Measurements from ENCODE around the gene PPP1R16B. TPM values are rescaled to one million over a fixed set of nuclear protein-coding genes. Genes with fewer than 3 reads are reported as not detected.

The PPP1R16B gene
- total RNA-seq, 1 donor from 2014 or later: not detected

DNA sequence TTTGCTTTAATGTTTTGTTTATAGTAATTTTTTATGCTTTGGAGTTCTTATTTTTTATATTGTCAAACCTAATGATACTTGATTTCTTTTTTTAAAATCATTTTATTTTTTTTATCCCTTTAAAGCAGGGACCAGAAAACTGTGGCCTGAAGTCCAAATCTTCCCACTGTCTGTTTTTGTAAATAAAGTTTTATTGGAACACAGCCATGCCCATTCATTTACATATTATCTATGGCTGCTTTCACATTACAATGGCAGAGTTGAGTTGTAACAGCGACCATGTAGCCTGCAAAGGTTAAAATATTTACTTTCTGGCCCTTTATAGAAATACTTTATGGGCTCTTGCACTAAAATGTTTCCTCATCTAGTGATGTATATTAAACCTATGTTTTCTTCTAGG lies 42.3 kb downstream of the PPP1R16B start:
- DNase-seq (ENCODE audit: extremely low spot score, unreplicated experiment): no peak
- Mint-ChIP-seq H3K27me3 (ENCODE audit: unreplicated experiment) (peaks cover 34% of the 10 kb centered on the region), H3K36me3 (ENCODE audit: unreplicated experiment) (no peaks in the 10 kb centered on the region), H3K27ac (ENCODE audit: unreplicated experiment) (no peak overlapping the region), H3K9me3 (ENCODE audit: unreplicated experiment) (no peaks in the 10 kb centered on the region), H3K4me1 (ENCODE audit: unreplicated experiment) (no peaks in the 10 kb centered on the region), H3K4me3 (ENCODE audit: unreplicated experiment) (no peak overlapping the region)
- TF ChIP-seq, protein P1, sequence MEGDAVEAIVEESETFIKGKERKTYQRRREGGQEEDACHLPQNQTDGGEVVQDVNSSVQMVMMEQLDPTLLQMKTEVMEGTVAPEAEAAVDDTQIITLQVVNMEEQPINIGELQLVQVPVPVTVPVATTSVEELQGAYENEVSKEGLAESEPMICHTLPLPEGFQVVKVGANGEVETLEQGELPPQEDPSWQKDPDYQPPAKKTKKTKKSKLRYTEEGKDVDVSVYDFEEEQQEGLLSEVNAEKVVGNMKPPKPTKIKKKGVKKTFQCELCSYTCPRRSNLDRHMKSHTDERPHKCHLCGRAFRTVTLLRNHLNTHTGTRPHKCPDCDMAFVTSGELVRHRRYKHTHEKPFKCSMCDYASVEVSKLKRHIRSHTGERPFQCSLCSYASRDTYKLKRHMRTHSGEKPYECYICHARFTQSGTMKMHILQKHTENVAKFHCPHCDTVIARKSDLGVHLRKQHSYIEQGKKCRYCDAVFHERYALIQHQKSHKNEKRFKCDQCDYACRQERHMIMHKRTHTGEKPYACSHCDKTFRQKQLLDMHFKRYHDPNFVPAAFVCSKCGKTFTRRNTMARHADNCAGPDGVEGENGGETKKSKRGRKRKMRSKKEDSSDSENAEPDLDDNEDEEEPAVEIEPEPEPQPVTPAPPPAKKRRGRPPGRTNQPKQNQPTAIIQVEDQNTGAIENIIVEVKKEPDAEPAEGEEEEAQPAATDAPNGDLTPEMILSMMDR (IDR thresholded peaks at IDR 0.05): no peak

DNA sequence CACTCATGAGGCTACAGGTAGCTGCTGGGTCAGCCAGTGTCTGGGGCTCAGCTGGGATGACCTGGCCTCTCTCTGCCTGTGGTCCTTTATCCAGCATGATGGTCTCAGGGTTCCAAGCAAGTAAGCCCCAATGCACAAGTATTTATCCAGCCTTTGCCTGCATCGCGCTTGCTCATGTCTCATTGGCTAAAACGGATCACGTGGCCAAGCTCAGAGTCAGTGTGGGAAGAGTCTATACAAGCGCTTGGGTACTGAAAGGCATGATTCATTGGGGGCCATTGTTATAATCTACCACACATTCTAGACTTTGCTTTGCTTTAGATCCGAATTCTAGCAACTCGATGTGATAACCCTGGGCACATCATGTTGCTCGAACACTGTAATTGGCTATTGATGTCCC lies 48.3 kb downstream of the PPP1R16B start:
- Mint-ChIP-seq H3K27ac (ENCODE audit: unreplicated experiment) (no peak overlapping the region), H3K4me3 (ENCODE audit: unreplicated experiment) (no peak overlapping the region), H3K36me3 (ENCODE audit: unreplicated experiment) (no peaks in the 10 kb centered on the region), H3K27me3 (ENCODE audit: unreplicated experiment) (peaks cover 17% of the 10 kb centered on the region), H3K9me3 (ENCODE audit: unreplicated experiment) (no peaks in the 10 kb centered on the region), H3K4me1 (ENCODE audit: unreplicated experiment) (no peaks in the 10 kb centered on the region)
- TF ChIP-seq, protein P1 (IDR thresholded peaks at IDR 0.05): no peak
- DNase-seq (ENCODE audit: extremely low spot score, unreplicated experiment): no peak

DNA sequence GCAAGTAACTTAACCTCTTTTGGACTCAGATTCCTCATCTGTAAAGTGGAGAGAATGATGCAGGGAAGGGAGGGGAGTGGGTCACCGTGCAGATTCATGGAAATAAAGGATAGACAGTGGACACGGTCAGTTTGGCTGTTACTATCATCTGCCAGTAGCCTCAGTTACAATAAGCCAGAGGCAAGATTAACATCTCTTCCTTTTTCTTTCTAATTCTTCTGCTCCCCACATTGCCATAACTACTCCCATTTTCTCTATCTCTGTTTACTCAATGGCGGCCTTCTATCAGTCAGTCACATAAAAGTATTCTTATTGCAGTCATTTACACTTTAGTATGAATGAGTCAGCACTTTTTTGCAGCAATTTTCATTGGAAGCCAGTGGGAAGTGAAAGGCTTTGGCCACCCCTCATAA lies 49.2 kb downstream of the PPP1R16B start:
- no peaks in the 10 kb centered on the region for H3K9me3 Mint-ChIP-seq (ENCODE audit: unreplicated experiment)
- DNase-seq (ENCODE audit: extremely low spot score, unreplicated experiment): no peak
- TF ChIP-seq, protein P1 (IDR thresholded peaks at IDR 0.05): no peak
- H3K36me3 Mint-ChIP-seq (ENCODE audit: unreplicated experiment): no peaks in the 10 kb centered on the region
- no peak overlapping the region for H3K4me3 Mint-ChIP-seq (ENCODE audit: unreplicated experiment)
- peaks cover 13% of the 10 kb centered on the region for H3K27me3 Mint-ChIP-seq (ENCODE audit: unreplicated experiment)
- no peaks in the 10 kb centered on the region for H3K4me1 Mint-ChIP-seq (ENCODE audit: unreplicated experiment)
- no peak overlapping the region for H3K27ac Mint-ChIP-seq (ENCODE audit: unreplicated experiment)

DNA sequence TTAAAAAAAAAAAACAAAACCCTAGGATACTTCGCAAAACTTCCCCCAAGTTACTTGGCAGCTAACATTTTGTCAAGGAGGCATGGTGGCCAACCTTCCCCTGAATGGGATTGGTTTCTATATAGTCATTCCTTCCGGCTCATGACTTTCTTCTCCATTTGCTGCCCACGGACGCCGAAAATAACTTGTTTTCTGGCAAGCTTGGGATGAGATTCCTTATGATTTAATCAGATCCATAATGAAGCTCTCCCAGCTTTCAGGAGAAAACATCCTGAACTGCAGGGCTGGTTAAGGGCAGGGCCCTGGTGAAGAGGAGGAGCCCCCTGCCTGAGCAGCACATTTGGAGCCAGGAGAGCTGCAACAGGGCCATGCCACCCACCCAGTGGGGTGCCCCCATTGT lies 49.9 kb downstream of the PPP1R16B start:
- TF ChIP-seq, protein P1 (IDR thresholded peaks at IDR 0.05): no peak
- Mint-ChIP-seq H3K4me1 (ENCODE audit: unreplicated experiment) (no peaks in the 10 kb centered on the region), H3K27me3 (ENCODE audit: unreplicated experiment) (peaks cover 11% of the 10 kb centered on the region), H3K9me3 (ENCODE audit: unreplicated experiment) (no peaks in the 10 kb centered on the region), H3K27ac (ENCODE audit: unreplicated experiment) (no peak overlapping the region), H3K36me3 (ENCODE audit: unreplicated experiment) (no peaks in the 10 kb centered on the region), H3K4me3 (ENCODE audit: unreplicated experiment) (no peak overlapping the region)
- no peak for DNase-seq (ENCODE audit: extremely low spot score, unreplicated experiment)

- no peak overlapping the region for H3K27ac Mint-ChIP-seq (ENCODE audit: unreplicated experiment)
- H3K4me1 Mint-ChIP-seq (ENCODE audit: unreplicated experiment): no peaks in the 10 kb centered on the region
- H3K9me3 Mint-ChIP-seq (ENCODE audit: unreplicated experiment): no peaks in the 10 kb centered on the region
- no peak overlapping the region for H3K4me3 Mint-ChIP-seq (ENCODE audit: unreplicated experiment)
- H3K36me3 Mint-ChIP-seq (ENCODE audit: unreplicated experiment): no peaks in the 10 kb centered on the region
- no peak for DNase-seq (ENCODE audit: extremely low spot score, unreplicated experiment)
- peaks cover 11% of the 10 kb centered on the region for H3K27me3 Mint-ChIP-seq (ENCODE audit: unreplicated experiment)
- TF ChIP-seq, protein P1 (IDR thresholded peaks at IDR 0.05): no peak
These were observed 51.1 kb downstream of the PPP1R16B start for GRCh38 chr20:38856570-38856969.
